EL (cell line): ENCODE data around the gene PNRC1.
"Not testable (repeated sequence)": the region's sequence is repeated elsewhere in the genome, so short reads cannot be mapped to it uniquely, and the experiment has no call there.

Experiments
- DNase-seq: peaks from one replicate; pipeline ENCODE4 v3.0.0-alpha.2; 2016

Gene PNRC1

GRCh38 chr6:89116702-89117101, 36.2 kb downstream of the PNRC1 start:
- DNase-seq: no peak

GRCh38 chr6:89117211-89118108, 36.9 kb downstream of the PNRC1 start, which contains the start of gene SRSF12:
TSS of gene SRSF12 (minus strand) at chr6:89118071. CDS start at chr6:89117887, 184 bp downstream.
- peak; percentile 48 for DNase-seq

GRCh38 chr6:89118931-89119330, 38.4 kb downstream of the PNRC1 start:
- DNase-seq: no peak

DNA sequence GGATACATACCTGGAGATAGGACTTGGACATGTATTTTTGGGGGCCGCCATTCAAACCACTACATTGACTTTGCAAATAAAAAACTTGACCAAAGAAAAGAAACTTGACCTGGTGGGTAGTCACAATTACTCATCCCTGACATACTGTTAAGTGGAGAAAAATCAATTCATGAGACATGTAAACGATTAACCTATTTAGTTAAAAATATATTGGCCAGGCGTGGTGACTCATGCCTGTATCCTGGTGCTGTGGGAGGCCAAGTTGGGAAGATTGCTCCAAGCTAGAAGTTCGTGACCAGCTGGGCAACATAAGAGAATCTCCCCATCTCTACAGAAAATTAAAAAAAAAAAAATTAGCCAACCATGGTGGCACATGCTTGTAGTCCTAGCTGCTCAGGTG, 39.8 kb downstream of the PNRC1 start:
- peak; percentile 56 for DNase-seq

GRCh38 chr6:89121934-89122333, 41.4 kb downstream of the PNRC1 start:
- no peak for DNase-seq

GRCh38 chr6:89122625-89123024, 42.1 kb downstream of the PNRC1 start:
- DNase-seq: peak; percentile 34

DNA sequence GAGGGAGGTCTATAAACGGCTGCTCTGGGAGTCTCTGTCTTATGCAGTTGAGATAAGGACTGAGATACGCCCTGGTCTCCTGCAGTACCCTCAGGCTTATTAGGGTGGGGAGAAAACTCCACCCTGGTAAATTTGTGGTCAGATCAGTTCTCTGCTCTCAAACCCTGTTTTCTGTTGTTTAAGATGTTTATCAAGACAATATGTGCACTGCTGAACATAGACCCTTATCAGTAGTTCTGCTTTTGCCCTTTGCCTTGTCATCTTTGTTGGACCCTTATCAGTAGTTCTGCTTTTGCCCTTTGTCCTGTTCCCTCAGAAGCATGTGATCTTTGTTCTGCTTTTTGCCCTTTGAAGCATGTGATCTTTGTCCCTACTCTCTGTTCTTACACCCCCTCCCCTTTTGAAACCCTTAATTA, 47.7 kb downstream of the PNRC1 start:
- DNase-seq: not testable (repeated sequence)

- DNase-seq: no peak
Measured at GRCh38 chr6:89131599-89131998, 51.0 kb downstream of the PNRC1 start.

DNA sequence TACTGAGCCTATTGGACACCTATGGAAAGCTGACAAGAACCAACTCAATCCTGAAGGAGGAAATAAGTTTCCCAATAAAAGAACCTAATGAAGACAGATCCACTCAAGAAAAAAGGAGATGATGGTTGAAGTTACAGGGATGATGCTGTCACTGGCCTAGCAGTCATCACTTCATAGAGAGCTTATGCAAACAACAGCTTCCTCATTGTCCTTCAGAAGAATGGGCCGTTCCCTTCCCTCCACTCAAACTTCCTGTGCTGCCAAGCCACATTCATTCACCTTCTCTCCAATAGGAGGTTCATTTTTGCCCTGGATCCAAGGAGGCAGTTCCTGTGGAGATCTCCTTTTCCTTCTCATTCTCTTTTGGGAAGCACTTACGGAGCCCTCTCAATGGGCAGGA, 51.5 kb downstream of the PNRC1 start:
- no peak for DNase-seq

DNA sequence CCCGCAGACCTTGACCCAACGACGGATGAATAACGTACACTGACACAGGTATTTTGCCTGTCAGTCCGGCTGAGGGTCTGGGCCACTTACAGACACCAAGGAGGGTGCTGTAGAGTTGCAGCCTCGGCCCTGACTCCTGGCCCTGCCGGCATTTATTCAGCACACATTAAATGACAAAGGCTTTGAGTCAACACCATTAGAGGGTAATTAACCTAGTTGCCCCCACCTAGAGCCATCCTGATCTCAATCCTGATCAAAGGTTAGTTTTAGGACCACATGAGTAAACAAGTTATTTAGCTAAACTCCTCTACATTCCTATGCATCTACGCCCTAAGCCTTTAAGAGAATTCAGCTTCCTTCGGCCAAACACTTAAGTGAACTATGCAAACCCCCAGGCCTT, 53.4 kb downstream of the PNRC1 start:
- DNase-seq: no peak

DNA sequence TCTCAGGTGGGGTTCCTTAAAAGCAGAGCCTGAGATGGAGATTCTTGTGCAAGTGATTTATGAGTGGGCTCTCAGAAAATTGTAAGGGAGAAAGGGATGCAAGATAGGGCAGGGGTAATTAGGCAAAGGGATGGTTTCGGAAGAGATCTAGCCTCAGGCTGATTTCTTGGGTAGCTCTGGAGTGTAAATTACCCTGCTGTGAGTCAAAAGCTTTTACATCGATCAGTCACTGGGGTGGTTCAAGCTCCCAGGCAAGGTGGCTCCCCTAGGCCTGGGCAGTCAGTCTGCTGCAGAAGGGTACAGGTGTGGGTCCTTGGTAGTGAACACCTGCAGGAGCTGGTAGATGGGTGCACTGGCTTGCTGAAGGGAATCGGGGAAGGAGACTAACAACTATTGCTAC, 54.2 kb downstream of the PNRC1 start:
- no peak for DNase-seq
